Mesendoderm (in vitro differentiated cells): ENCODE measurements around the gene KCNA10.

ENCODE experiments used
- DNase-seq: peaks from one replicate; pipeline ENCODE4 v3.0.0; 2013
- H2AK5ac ChIP-seq: 2 replicates; pipeline ENCODE4 v1.6.1; 2013; ENCODE audit warnings: low read length, inconsistent platforms
- H2BK120ac ChIP-seq: 2 replicates; pipeline ENCODE4 v1.6.1; 2013; ENCODE audit warnings: low read depth, mild to moderate bottlenecking, low read length, moderate library complexity, mixed read lengths
- H2BK15ac ChIP-seq: replicated peaks from 2 replicates; pipeline ENCODE4 v1.6.1; 2013; ENCODE audit warnings: low read depth, mild to moderate bottlenecking, moderate library complexity
- H2BK5ac ChIP-seq: 2 replicates; pipeline ENCODE4 v1.6.1; 2013; ENCODE audit warnings: low read length, inconsistent platforms
- H3K18ac ChIP-seq: 2 replicates; pipeline ENCODE4 v1.6.1; 2013; ENCODE audit warnings: mild to moderate bottlenecking, low read length, mixed read lengths
- H3K23ac ChIP-seq: one replicate; pipeline ENCODE4 v1.6.1; 2013; ENCODE audit warnings: low read length
- H3K27ac ChIP-seq: 2 replicates; pipeline ENCODE4 v1.5.1; 2013; ENCODE audit warnings: low read depth, mild to moderate bottlenecking, inconsistent platforms, low read length, moderate library complexity
- H3K27me3 ChIP-seq: 2 replicates; pipeline ENCODE4 v1.6.1; 2013; ENCODE audit warnings: low read length, control low read depth, mild to moderate bottlenecking, inconsistent platforms; ENCODE audit not compliant: insufficient read depth, poor library complexity
- H3K36me3 ChIP-seq: 2 replicates; pipeline ENCODE4 v1.6.1; 2013; ENCODE audit warnings: low read length, inconsistent platforms; ENCODE audit not compliant: control insufficient read depth, insufficient read depth
- H3K4ac ChIP-seq: one replicate; pipeline ENCODE4 v1.6.1; 2013; ENCODE audit warnings: low read depth, mild to moderate bottlenecking, low read length, moderate library complexity
- H3K4me1 ChIP-seq: 2 replicates; pipeline ENCODE4 v1.6.1; 2013; ENCODE audit warnings: low read depth, low read length, inconsistent platforms; ENCODE audit not compliant: control insufficient read depth
- H3K4me2 ChIP-seq: 2 replicates; pipeline ENCODE4 v1.6.1; 2013; ENCODE audit warnings: low read length
- H3K4me3 ChIP-seq: 2 replicates; pipeline ENCODE4 v1.5.1; 2013; ENCODE audit warnings: mild to moderate bottlenecking, low read length
- H3K56ac ChIP-seq: one replicate; pipeline ENCODE4 v1.6.1; 2013; ENCODE audit warnings: low read length
- H3K79me1 ChIP-seq: 2 replicates; pipeline ENCODE4 v1.6.1; 2013; ENCODE audit warnings: low read length, inconsistent platforms
- H3K79me2 ChIP-seq: 2 replicates; pipeline ENCODE4 v1.6.1; 2013; ENCODE audit warnings: mild to moderate bottlenecking, low read length; ENCODE audit not compliant: control insufficient read depth, insufficient read depth
- H3K9ac ChIP-seq: 2 replicates; pipeline ENCODE4 v1.6.1; 2013; ENCODE audit warnings: low read length, inconsistent platforms
- H4K5ac ChIP-seq: one replicate; pipeline ENCODE4 v1.6.1; 2013; ENCODE audit warnings: low read length
- H4K8ac ChIP-seq: one replicate; pipeline ENCODE4 v1.6.1; 2013; ENCODE audit warnings: low read depth, mild to moderate bottlenecking, control low read depth, low read length, moderate library complexity
- WGBS: extraction: QIAGEN DNeasy Blood & Tissue Kit; methylation state at CpG from one replicate; pipeline ENCODE4 v1.1.7; 2013; ENCODE audit warnings: low lambda C conversion rate, missing lambda C conversion rate; ENCODE audit not compliant: insufficient coverage; ENCODE audit errors: extremely low coverage; 5-methylcytosine and 5-hydroxymethylcytosine counted together

KCNA10 gene

DNA sequence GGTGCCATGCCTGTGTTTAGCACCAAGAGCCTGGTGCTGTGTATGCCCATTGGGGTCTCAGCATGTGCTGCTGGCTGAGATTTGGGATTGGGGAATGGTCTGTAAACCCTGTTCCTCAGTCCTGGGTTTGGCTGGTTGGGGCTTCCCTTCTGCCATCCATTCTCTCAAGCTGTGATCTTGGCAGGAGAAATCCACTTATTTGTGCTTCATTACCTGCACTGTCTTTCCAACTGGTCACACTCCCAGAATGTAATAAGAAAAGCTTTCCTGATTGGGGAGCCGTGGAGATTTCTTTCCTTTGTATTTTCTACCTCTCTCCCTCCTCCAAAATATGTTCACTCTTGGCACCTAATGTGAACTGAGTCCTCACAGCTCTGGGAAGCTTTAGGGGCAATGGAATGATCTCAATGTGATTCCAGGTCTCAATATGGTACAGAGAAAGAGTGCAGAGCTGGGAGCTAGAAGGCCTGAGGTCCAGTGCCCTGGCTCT, 23.0 kb upstream of the KCNA10 start:
- Histone ChIP-seq H2BK15ac (no peak overlapping the region), H3K56ac (no peak overlapping the region), H3K27me3 (no peaks in the 10 kb centered on the region), H3K4ac (no peak overlapping the region), H3K4me1 (no peaks in the 10 kb centered on the region), H3K23ac (no peak overlapping the region), H3K4me2 (no peak overlapping the region), H2BK5ac (no peak overlapping the region), H2BK120ac (no peak overlapping the region), H3K9ac (no peak overlapping the region), H3K79me1 (no peaks in the 10 kb centered on the region), H3K18ac (no peak overlapping the region), H3K4me3 (no peak overlapping the region), H2AK5ac (no peak overlapping the region), H4K5ac (no peak overlapping the region), H4K8ac (no peak overlapping the region), H3K27ac (no peak overlapping the region), H3K79me2 (no peaks in the 10 kb centered on the region), H3K36me3 (no peaks in the 10 kb centered on the region)
- no peak for DNase-seq
- no CpG with 5 or more reads among the region's 1 CpG for WGBS

DNA sequence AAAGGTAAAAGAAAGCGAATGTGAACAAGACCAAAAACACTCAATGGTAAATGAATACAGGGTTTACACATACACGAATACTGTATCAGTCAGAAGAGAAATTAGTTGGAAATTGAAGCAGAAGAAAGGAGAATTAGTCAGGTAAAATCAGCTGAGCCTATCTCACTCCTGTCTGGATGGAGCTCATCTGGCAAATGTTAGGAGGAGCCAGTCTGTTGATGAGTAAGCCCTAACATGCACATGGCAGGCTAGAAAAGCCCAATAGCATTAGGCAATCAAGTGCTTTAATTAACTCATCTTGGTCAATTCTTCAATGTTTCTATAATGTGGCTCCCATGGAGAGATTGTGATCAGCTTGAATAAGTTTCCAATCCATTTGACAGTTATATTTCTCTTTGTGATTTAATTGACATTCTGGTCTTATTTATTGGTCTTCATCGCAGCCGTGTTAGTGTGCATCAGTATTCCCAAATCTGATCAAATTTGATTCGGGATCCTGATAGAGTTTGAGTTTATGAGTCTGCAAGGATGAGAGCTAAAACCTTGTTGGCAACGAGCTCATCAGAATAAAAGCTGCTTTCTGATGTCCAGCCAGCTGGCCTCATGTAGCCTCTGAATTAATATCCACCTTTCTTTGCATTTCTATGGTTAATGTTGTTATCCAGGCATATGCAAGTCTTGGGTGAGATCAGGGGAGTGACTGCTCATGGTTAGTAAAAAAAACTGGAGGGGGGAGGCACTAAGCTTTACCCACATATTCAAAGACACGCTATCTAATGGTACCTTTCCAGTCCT, 22.1 kb upstream of the KCNA10 start:
- no peak overlapping the region for H4K5ac ChIP-seq
- no CpG with 5 or more reads among the region's 7 CpGs for WGBS

DNA sequence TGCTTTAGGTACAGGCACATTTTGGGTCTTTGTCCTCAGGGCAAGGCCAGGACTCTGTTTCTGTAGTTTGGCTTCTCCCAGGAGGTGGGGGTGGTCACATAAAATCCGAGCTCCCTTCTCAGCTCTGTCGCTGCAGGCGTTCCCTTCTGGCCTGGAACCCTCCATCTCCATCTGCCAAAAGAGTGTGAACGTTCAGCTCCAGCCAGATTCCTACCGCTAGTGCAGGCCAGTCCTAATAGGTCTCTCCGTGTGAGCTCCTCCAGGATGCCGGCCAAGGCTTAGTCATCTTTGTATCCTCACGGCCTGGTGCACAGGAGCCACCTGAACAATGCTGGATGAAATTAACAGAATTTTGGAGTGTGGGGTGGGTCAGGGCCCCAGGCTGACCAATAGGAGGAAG, 19.9 kb upstream of the KCNA10 start:
- Histone ChIP-seq H4K5ac (no peak overlapping the region), H3K4me2 (no peak overlapping the region), H2BK15ac (no peak overlapping the region), H3K27me3 (no peaks in the 10 kb centered on the region), H3K4me1 (no peaks in the 10 kb centered on the region), H2BK5ac (no peak overlapping the region), H2AK5ac (no peak overlapping the region), H4K8ac (no peak overlapping the region), H3K4me3 (no peak overlapping the region), H3K18ac (no peak overlapping the region), H3K27ac (no peak overlapping the region), H3K36me3 (no peaks in the 10 kb centered on the region), H3K23ac (no peak overlapping the region), H3K79me2 (no peaks in the 10 kb centered on the region), H3K56ac (no peak overlapping the region), H3K79me1 (no peaks in the 10 kb centered on the region), H2BK120ac (no peak overlapping the region), H3K9ac (no peak overlapping the region), H3K4ac (no peak overlapping the region)
- WGBS = no CpG with 5 or more reads among the region's 8 CpGs
- no peak for DNase-seq

More for the DNA sequence above, 22.1 kb upstream of the KCNA10 start:
- H2BK15ac ChIP-seq = no peak overlapping the region
- H3K4me1 ChIP-seq = no peaks in the 10 kb centered on the region
- no peak for DNase-seq
- no peak overlapping the region for H3K27ac ChIP-seq
- no peak overlapping the region for H3K4me2 ChIP-seq
- no peak overlapping the region for H4K8ac ChIP-seq
- no peaks in the 10 kb centered on the region for H3K79me2 ChIP-seq
- no peak overlapping the region for H2AK5ac ChIP-seq
- H2BK5ac ChIP-seq = no peak overlapping the region
- H3K79me1 ChIP-seq = no peaks in the 10 kb centered on the region
- H3K9ac ChIP-seq = no peak overlapping the region
- H3K4me3 ChIP-seq = no peak overlapping the region
- H3K36me3 ChIP-seq = no peaks in the 10 kb centered on the region
- no peaks in the 10 kb centered on the region for H3K27me3 ChIP-seq
- no peak overlapping the region for H3K56ac ChIP-seq
- H3K18ac ChIP-seq = no peak overlapping the region
- H3K23ac ChIP-seq = no peak overlapping the region
- H3K4ac ChIP-seq = no peak overlapping the region
- H2BK120ac ChIP-seq = no peak overlapping the region

DNA sequence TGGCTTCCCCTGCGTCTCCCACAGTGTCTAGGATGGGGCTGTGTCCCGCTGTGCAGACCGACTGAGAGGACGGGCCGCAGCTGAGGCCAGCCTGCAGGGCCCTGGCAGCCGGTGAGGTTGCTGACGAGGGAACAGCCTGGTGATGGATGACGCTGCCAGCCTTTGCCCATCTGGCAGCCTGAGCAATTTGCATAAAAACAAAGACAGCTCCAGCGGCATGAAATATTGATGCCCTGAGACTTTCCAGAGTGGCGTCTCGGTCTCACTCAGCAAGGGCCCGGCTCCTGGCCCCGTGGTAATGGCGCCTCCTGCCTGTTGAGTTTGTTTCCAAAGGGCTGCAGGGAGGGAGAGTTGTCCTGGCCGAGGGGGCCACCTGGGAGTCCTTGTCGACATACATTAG, 19.1 kb upstream of the KCNA10 start:
- Histone ChIP-seq H4K8ac (no peak overlapping the region), H3K27ac (no peak overlapping the region), H3K4me3 (no peak overlapping the region), H3K27me3 (no peaks in the 10 kb centered on the region), H3K4ac (no peak overlapping the region), H3K56ac (no peak overlapping the region), H2AK5ac (no peak overlapping the region), H3K79me2 (no peaks in the 10 kb centered on the region), H2BK120ac (no peak overlapping the region), H3K23ac (no peak overlapping the region), H3K4me2 (no peak overlapping the region), H3K79me1 (no peaks in the 10 kb centered on the region), H3K36me3 (no peaks in the 10 kb centered on the region), H3K9ac (no peak overlapping the region), H4K5ac (no peak overlapping the region), H2BK15ac (no peak overlapping the region), H3K18ac (no peak overlapping the region), H3K4me1 (no peaks in the 10 kb centered on the region), H2BK5ac (no peak overlapping the region)
- no CpG with 5 or more reads among the region's 16 CpGs for WGBS
- DNase-seq = no peak

DNA sequence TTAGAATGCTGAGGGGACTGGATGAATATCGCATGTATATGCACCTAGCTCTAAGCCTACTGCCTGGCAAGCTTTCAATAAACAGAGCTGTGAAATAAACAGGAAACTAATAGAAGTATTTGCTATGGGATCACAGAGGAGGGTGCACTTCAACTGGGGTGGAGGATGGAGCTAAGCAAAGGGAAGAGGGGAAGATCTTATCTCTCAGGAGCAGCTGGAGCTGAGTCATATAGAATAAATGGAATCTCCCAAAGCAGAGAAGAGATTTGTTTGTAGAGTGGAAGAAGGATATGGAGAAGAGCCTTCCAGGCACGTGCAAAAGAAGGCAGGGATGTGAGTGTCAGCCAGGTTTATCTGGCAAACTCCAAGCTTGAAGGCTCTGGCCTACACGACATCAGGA, 17.0 kb upstream of the KCNA10 start:
- Histone ChIP-seq H3K4me3 (no peak overlapping the region), H2BK120ac (no peak overlapping the region), H3K4me2 (no peak overlapping the region), H2BK15ac (no peak overlapping the region), H3K56ac (no peak overlapping the region), H2BK5ac (no peak overlapping the region), H3K4ac (no peak overlapping the region), H4K8ac (no peak overlapping the region), H3K27me3 (no peaks in the 10 kb centered on the region), H3K4me1 (no peaks in the 10 kb centered on the region), H3K79me1 (no peaks in the 10 kb centered on the region), H2AK5ac (no peak overlapping the region), H3K36me3 (no peaks in the 10 kb centered on the region), H3K23ac (no peak overlapping the region), H4K5ac (no peak overlapping the region), H3K79me2 (no peaks in the 10 kb centered on the region), H3K9ac (no peak overlapping the region), H3K27ac (no peak overlapping the region), H3K18ac (no peak overlapping the region)
- no CpG with 5 or more reads among the region's 3 CpGs for WGBS
- DNase-seq = no peak

DNA sequence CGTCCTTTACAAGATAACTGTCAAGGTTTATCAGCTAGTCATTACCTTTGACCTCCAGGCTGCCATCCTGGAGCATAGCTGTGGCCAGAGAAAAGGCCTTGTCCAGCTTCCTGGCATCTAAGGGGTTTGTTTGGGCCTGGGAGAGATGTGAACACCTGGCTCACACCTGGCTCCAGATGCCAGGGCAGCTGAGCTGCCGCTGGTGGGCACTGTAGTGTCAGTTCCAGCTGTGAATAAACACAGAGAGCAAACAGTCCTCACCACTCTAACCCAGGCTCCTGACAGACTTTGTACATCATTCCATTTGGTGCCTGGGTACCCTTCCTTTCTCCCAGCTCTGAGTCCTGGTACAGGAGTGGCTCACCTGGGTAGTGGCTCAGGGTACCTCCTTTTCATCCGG, 14.3 kb upstream of the KCNA10 start:
- no peak overlapping the region for H3K4me2 ChIP-seq
- H2AK5ac ChIP-seq = no peak overlapping the region
- no peak overlapping the region for H4K5ac ChIP-seq
- no peaks in the 10 kb centered on the region for H3K79me1 ChIP-seq
- H2BK15ac ChIP-seq = no peak overlapping the region
- no peak overlapping the region for H3K27ac ChIP-seq
- no peak overlapping the region for H3K23ac ChIP-seq
- H3K56ac ChIP-seq = no peak overlapping the region
- no peak overlapping the region for H3K4me3 ChIP-seq
- H3K27me3 ChIP-seq = no peaks in the 10 kb centered on the region
- no peaks in the 10 kb centered on the region for H3K36me3 ChIP-seq
- WGBS = no CpG with 5 or more reads among the region's 3 CpGs
- no peak overlapping the region for H2BK120ac ChIP-seq
- H3K18ac ChIP-seq = no peak overlapping the region
- H4K8ac ChIP-seq = no peak overlapping the region
- no peak overlapping the region for H3K9ac ChIP-seq
- H3K4ac ChIP-seq = no peak overlapping the region
- H2BK5ac ChIP-seq = no peak overlapping the region
- H3K79me2 ChIP-seq = no peaks in the 10 kb centered on the region
- DNase-seq = no peak
- no peaks in the 10 kb centered on the region for H3K4me1 ChIP-seq
